GM12872 (cell line): Measurements from ENCODE around the gene THRB.

Source experiments
- TF ChIP-seq, protein P1 (sequence below): IDR thresholded peaks from 3 replicates; pipeline ENCODE4 v1.5.1; 2011; ENCODE audit warnings: low read depth, mild to moderate bottlenecking, low read length, moderate library complexity; ENCODE audit not compliant: insufficient read depth

The THRB gene

DNA sequence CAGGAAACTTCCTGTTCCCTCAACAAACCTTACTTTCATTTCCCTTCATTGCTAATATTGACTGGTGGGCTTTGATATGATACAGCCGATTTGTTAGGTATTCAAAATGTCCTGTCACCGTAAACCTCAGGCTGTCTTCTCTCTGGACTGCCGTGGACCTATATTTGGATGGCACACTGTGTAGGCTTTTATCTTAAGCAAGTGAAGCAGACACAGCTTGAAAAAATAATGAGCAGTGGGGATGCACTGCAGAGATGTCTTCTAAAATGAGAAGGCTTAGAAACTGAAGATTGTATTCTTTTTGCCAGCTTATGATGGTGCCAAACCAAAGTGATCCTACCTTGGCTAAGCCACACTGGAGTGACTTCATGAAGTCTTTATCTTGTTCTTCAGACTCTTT, 283.3 kb downstream of the THRB start:
- TF ChIP-seq, protein P1, sequence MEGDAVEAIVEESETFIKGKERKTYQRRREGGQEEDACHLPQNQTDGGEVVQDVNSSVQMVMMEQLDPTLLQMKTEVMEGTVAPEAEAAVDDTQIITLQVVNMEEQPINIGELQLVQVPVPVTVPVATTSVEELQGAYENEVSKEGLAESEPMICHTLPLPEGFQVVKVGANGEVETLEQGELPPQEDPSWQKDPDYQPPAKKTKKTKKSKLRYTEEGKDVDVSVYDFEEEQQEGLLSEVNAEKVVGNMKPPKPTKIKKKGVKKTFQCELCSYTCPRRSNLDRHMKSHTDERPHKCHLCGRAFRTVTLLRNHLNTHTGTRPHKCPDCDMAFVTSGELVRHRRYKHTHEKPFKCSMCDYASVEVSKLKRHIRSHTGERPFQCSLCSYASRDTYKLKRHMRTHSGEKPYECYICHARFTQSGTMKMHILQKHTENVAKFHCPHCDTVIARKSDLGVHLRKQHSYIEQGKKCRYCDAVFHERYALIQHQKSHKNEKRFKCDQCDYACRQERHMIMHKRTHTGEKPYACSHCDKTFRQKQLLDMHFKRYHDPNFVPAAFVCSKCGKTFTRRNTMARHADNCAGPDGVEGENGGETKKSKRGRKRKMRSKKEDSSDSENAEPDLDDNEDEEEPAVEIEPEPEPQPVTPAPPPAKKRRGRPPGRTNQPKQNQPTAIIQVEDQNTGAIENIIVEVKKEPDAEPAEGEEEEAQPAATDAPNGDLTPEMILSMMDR, result no peak

DNA sequence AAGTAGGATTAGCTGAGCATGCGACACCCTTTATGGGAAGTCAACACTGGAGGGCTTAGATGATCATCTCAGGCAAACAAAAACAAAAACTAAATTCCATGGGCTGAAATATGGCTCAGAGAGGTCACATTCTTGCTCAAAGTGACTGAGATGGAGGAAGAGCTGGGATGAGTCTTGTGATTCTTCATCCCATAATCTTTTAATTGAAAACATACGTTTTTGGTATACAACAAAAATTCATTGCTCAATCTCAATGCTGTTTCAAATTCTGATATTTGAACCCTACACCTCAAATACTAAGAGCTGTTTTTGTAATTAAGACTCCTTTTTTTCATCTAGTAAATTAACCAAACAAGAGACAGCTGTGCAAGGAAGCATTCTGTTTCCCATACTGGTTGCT, 292.6 kb downstream of the THRB start:
- TF ChIP-seq, protein P1, result no peak

DNA sequence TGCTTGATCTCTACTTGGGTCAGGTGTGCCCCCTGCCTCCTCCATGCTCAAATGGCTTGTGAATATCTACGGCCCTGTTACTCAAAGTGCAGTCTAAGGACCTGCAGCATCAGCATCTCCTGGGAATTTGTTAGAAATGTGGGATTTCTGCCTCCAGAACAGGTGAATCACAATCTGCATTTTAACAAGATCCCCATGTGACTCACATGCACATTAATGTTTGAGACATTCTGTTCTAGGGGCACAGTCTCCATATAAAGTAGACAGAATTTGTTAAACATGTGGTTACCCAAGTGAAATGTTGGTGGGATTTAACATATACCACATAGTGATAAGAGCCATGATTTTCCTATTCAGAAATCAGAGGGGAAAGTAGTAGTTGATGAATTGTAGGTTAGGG, 293.3 kb downstream of the THRB start:
- TF ChIP-seq, protein P1, result no peak

DNA sequence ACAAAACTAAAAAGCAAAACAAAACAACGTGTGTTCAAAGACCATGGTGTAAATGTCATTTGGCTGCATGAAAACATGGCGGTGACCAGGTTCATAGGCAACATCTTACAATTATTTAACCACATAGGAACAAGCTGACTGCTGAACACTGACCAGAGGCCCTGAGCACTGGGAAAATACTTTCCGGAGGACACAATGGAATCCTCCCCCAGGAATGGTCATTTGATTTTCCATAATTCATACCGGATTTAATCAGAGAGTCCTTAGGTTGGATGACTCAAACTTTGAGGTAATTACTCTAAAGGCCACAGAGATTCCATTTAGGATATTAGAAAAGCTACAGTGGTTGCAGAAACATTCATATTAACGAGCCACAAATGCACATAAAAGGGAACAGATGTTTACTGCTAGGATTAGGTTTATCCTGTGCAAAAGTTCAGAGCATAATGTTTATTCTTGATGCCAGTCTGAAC, 294.8 kb downstream of the THRB start:
- TF ChIP-seq, protein P1, result no peak

DNA sequence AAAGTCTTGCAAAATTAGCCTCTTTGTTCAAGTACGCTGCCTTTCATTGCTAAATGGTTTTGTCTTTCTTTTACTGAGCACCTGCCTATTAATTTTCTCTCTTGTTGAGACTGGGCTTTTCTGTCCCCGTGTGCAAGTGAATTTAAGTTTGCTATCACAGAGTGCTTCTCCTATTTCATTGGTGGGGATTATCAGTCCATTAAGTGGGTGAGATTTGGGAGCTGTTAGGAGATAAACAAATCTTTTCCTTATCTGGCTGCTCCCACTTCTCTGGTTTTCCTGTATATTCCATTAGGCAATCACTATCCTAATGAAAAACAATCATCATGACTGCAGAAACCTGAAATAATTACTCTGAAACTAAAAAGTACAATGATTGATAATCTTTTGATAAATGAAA, 295.4 kb downstream of the THRB start:
- TF ChIP-seq, protein P1, result no peak

DNA sequence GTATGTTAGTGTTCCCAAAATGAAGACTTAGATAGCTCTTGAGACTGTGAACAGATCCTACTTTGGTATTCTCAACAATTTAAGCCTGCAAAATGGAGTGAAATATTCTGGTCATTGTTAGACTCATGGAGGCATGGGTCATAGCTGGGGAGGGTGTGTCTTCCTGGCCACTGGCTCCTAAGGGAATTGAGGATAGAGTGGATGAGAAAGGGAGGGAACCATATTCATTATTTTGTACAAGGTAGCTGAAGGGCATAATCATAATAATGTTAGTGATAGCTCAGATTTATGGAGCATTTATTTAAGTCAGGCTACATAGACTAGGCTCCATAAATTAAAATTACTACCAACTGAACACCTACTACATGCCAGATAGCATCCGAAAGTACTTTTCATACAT, 295.9 kb downstream of the THRB start:
- TF ChIP-seq, protein P1, result no peak

DNA sequence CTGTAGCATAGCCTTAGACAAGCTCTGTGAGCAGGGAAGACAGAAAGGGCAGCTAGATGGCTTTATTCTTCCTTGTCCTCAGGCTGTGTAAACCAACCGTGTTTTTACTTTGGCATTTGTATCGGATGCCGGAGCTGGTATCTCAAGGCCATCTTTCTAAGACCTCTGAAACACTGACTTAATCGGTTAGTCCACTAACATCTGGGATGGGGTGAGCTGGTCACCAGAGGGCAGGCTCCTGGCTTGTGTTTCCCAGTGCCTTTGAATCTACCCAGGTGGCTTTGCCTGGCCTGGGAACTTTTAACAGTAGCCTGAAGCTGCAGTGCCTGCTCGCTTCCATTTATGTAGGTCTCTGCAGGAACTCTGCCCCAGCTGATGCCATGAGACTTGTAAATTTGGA, 296.8 kb downstream of the THRB start:
- TF ChIP-seq, protein P1, result no peak

DNA sequence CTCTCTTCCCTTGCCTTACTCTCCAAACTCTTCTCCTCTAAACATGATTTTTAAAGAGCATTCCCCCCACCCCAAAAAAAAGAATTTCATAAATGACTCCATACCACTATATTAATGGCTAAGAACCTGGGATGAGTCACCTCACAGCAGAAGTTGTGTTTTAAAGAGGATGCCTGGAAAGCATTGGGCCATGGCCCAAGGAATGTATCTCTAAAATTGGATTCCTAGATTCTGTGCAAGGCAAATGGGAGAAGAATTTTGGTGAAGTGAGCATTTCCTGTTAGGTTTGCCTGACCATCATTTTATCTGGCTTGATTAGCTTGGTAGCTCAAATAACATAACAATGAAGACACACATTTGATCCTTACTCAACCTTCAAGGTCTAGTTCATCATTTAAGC, 298.1 kb downstream of the THRB start:
- TF ChIP-seq, protein P1, result no peak
